HepG2 (cell line): ENCODE data around the gene HOXA1. TPM values are rescaled to one million over a fixed set of nuclear protein-coding genes. Genes with fewer than 3 reads are reported as not detected.

Experiments
- ATAC-seq: fragments of 200-7000 bp; cut with Tn5 transposase; 3 replicates; pipeline ENCODE4 v1.9.1; 2020; ENCODE audit warnings: mild to moderate bottlenecking, moderate library complexity
- BruUV-seq: library from RNA; stranded (reverse); fragments of 400-500 nt; replicated peaks from 2 replicates; lab custom pipeline; 2021; lab: Mats Ljungman, UMichigan
- CTCF ChIA-PET: fragments of 300-600 bp; formaldehyde crosslinking; extraction: SDS; loops from one replicate; lab custom pipeline; 2021; ENCODE audit warnings: low total read pairs, inconsistent platforms, low intra/inter-chr PET ratio; lab: Yijun Ruan, JAX
- POLR2A ChIA-PET: fragments of 350-600 bp; sonication (Branson Sonifier 250); formaldehyde crosslinking; loops from one replicate; lab custom pipeline; 2020; ENCODE audit warnings: antibody characterized with exemption, inconsistent platforms; lab: Yijun Ruan, JAX
- DNase-seq: peaks from one replicate; pipeline ENCODE4 v3.0.0-alpha.2; 2015; ENCODE audit warnings: low spot score
- FAIRE-seq: peaks from 3 replicates; lab custom pipeline; 2011; peaks lifted over from hg19 to GRCh38; lab: Jason Lieb, UNC
- H2AFZ ChIP-seq: one replicate; pipeline ENCODE4 v1.6.1; 2011; ENCODE audit warnings: low read length, inconsistent platforms
- H3K27ac ChIP-seq: fragments of 300-600 bp; 3 replicates; pipeline ENCODE4 v1.8.0; 2011; ENCODE audit warnings: mixed run types, mild to moderate bottlenecking, mixed read lengths, low read length, inconsistent platforms; ENCODE audit not compliant: insufficient read depth; ENCODE audit errors: extremely low read length
- H3K27me3 ChIP-seq, 2 experiments: fragments of 200-600 bp in 1 of 2; 2 replicates in 1 of 2; 3 replicates in 1 of 2; pipeline versions ENCODE4 v1.6.0 to v1.8.0; 2011; ENCODE audit warnings: low read length in 2 of 2, mild to moderate bottlenecking in 2 of 2, moderate library complexity in 2 of 2, inconsistent platforms in 1 of 2; ENCODE audit not compliant: insufficient read depth in 2 of 2, control insufficient read depth in 1 of 2
- H3K36me3 ChIP-seq, 2 experiments: fragments of 200-600 bp in 1 of 2; replicated peaks in 1 of 2; 2 replicates in 1 of 2; 3 replicates in 1 of 2; pipeline versions ENCODE4 v1.5.1 to v1.8.0; 2011; ENCODE audit warnings: low read length in 2 of 2, inconsistent platforms in 1 of 2; ENCODE audit not compliant: insufficient read depth in 2 of 2, control insufficient read depth in 1 of 2
- H3K4me1 ChIP-seq: 2 replicates; pipeline ENCODE4 v1.5.1; 2012; ENCODE audit warnings: low read length, inconsistent platforms; ENCODE audit not compliant: insufficient read depth
- H3K4me2 ChIP-seq: 2 replicates; pipeline ENCODE4 v1.6.0; 2011; ENCODE audit warnings: low read depth, low read length, inconsistent platforms
- H3K4me3 ChIP-seq, 3 experiments: fragments of 200-600 bp in 1 of 3; sonication (generic), shearing (Covaris generic) in 1 of 3; replicated peaks in 1 of 3; 2 replicates each; pipeline ENCODE4 v1.5.1; 2011 to 2016; ENCODE audit warnings: low read length in 3 of 3, inconsistent platforms in 2 of 3, low read depth in 2 of 3, mild to moderate bottlenecking in 2 of 3, control low read depth in 1 of 3, mixed read lengths in 1 of 3; ENCODE audit not compliant: insufficient read depth in 1 of 3
- H3K79me2 ChIP-seq: one replicate; pipeline ENCODE4 v1.6.1; 2011; ENCODE audit warnings: low read length, inconsistent platforms; ENCODE audit not compliant: insufficient read depth
- H3K9ac ChIP-seq: 2 replicates; pipeline ENCODE4 v1.6.0; 2011; ENCODE audit warnings: mild to moderate bottlenecking, low read depth, low read length, inconsistent platforms; ENCODE audit not compliant: insufficient read depth
- H3K9me3 ChIP-seq: 2 replicates; pipeline ENCODE4 v1.5.1; 2012; ENCODE audit warnings: mild to moderate bottlenecking, low read length
- H4K20me1 ChIP-seq: 2 replicates; pipeline ENCODE4 v1.6.0; 2011; ENCODE audit warnings: inconsistent platforms, mild to moderate bottlenecking, low read length, moderate library complexity; ENCODE audit not compliant: insufficient read depth
- ARHGAP35 ChIP-seq: sonication (generic); formaldehyde crosslinking; IDR thresholded peaks from 2 replicates; pipeline ENCODE4 v1.9.0; 2022; ENCODE audit warnings: mild to moderate bottlenecking, inconsistent platforms, moderate library complexity, missing genetic modification reagents, borderline replicate concordance
- ARID5B ChIP-seq: IDR thresholded peaks from 2 replicates; pipeline ENCODE4 v1.4.0; 2020; ENCODE audit warnings: mild to moderate bottlenecking, missing genetic modification reagents
- CBFB ChIP-seq: sonication (generic); formaldehyde crosslinking; IDR thresholded peaks from 2 replicates; pipeline ENCODE4 v1.4.0; 2020; ENCODE audit warnings: missing genetic modification reagents
- CBX2 ChIP-seq, 2 experiments: fragments of 200-600 bp in 1 of 2; sonication (generic); formaldehyde crosslinking in 1 of 2; IDR thresholded peaks; 2 replicates each; pipeline versions ENCODE4 v1.7.0 to v1.8.1; 2018 to 2022; ENCODE audit warnings: low read depth in 2 of 2, low read length in 1 of 2, mild to moderate bottlenecking in 1 of 2, missing genetic modification reagents in 1 of 2
- HDAC1 ChIP-seq: sonication (generic); formaldehyde crosslinking; IDR thresholded peaks from 2 replicates; pipeline ENCODE4 v1.5.1; 2020; ENCODE audit warnings: mild to moderate bottlenecking, missing genetic modification reagents
- HIVEP1 ChIP-seq: sonication (generic); formaldehyde crosslinking; IDR thresholded peaks from 2 replicates; pipeline ENCODE4 v1.4.0; 2020; ENCODE audit warnings: mild to moderate bottlenecking, missing genetic modification reagents
- HOXA3 ChIP-seq: sonication (generic); formaldehyde crosslinking; IDR thresholded peaks from 2 replicates; pipeline ENCODE4 v1.5.0; 2020; ENCODE audit warnings: missing genetic modification reagents
- NR2C2 ChIP-seq: sonication (generic); formaldehyde crosslinking; IDR thresholded peaks from 2 replicates; pipeline ENCODE4 v1.4.0; 2020; ENCODE audit warnings: missing genetic modification reagents, mild to moderate bottlenecking, moderate library complexity, borderline replicate concordance
- SALL1 ChIP-seq: sonication (generic); formaldehyde crosslinking; IDR thresholded peaks from 2 replicates; pipeline ENCODE4 v1.8.0; 2022; ENCODE audit warnings: mild to moderate bottlenecking, missing genetic modification reagents
- SAP130 ChIP-seq: IDR thresholded peaks from 2 replicates; pipeline ENCODE4 v1.6.1; 2016; ENCODE audit warnings: low read depth
- SMAD1 ChIP-seq: sonication (generic); formaldehyde crosslinking; IDR thresholded peaks from 2 replicates; pipeline ENCODE4 v1.4.0; 2020; ENCODE audit warnings: missing genetic modification reagents, low read depth, mild to moderate bottlenecking, borderline replicate concordance
- SMAD3 ChIP-seq: sonication (generic); formaldehyde crosslinking; IDR thresholded peaks from 2 replicates; pipeline ENCODE4 v1.4.0; 2020; ENCODE audit warnings: missing genetic modification reagents
- ZBTB44 ChIP-seq: sonication (generic); formaldehyde crosslinking; IDR thresholded peaks from 2 replicates; pipeline ENCODE4 v1.4.0; 2020; ENCODE audit warnings: missing genetic modification reagents
- ZBTB7B ChIP-seq: sonication (generic); formaldehyde crosslinking; IDR thresholded peaks from 2 replicates; pipeline ENCODE4 v1.4.0; 2020; ENCODE audit warnings: missing genetic modification reagents
- ZNF180 ChIP-seq: sonication (generic); formaldehyde crosslinking; IDR thresholded peaks from 2 replicates; pipeline ENCODE4 v1.4.0; 2020; ENCODE audit warnings: low read depth, missing genetic modification reagents, borderline replicate concordance
- ZNF331 ChIP-seq: sonication (generic); formaldehyde crosslinking; IDR thresholded peaks from 2 replicates; pipeline ENCODE4 v1.4.0; 2020; ENCODE audit warnings: missing genetic modification reagents
- ZNF703 ChIP-seq: sonication (generic); formaldehyde crosslinking; IDR thresholded peaks from 2 replicates; pipeline ENCODE4 v1.5.1; 2020; ENCODE audit warnings: missing genetic modification reagents, mild to moderate bottlenecking, moderate library complexity, borderline replicate concordance
- ZNF720 ChIP-seq: sonication (generic); formaldehyde crosslinking; IDR thresholded peaks from 2 replicates; pipeline ENCODE4 v1.4.0; 2020; ENCODE audit warnings: missing genetic modification reagents
- ZNF879 ChIP-seq: sonication (generic); formaldehyde crosslinking; IDR thresholded peaks from 2 replicates; pipeline ENCODE4 v1.8.1; 2023; ENCODE audit warnings: missing genetic modification reagents
- ZSCAN22 ChIP-seq: sonication (generic); formaldehyde crosslinking; IDR thresholded peaks from 2 replicates; pipeline ENCODE4 v1.4.0; 2020; ENCODE audit warnings: mild to moderate bottlenecking, missing genetic modification reagents
- WGBS: methylation state at CpG from one replicate; pipeline ENCODE4 v1.1.6; 2017; ENCODE audit warnings: low lambda C conversion rate; 5-methylcytosine and 5-hydroxymethylcytosine counted together
- in situ Hi-C: cut with HindIII; loops from 2 replicates; pipeline ENCODE4 v1.10.0; 2017; ENCODE audit warnings: low pct_unique_long_range_greater_than_20kb; ENCODE audit not compliant: extremely low pct_ligation_motif_present
- intact Hi-C: fragments of 100-400 bp; cut with micrococcal nuclease; formaldehyde crosslinking; loops from one replicate; pipeline ENCODE4 v1.10.0; 2022; ENCODE audit not compliant: unreplicated experiment
- polyA plus RNA-seq, 8 experiments: library from polyadenylated mRNA; depleted of rRNA in 3 of 8; stranded (reverse) in 7 of 8; unstranded in 1 of 8; fragments of >200 nt; fragmentation: Illumina TruSeq in 4 of 8; extraction: Trizol in 4 of 8; gene quantifications; 2 replicates each; pipeline versions ENCODE4 v1.2.1 to v1.2.3, GENCODE V29; 2011 to 2016; ENCODE audit warnings: low read depth in 4 of 8, missing spikeins in 1 of 8, mixed read lengths in 1 of 8; ENCODE audit not compliant: insufficient read depth in 1 of 8
- total RNA-seq, 5 experiments: library from RNA; depleted of rRNA; stranded (reverse); fragments of >200 nt; fragmentation: Illumina TruSeq; extraction: Trizol; gene quantifications; 2 replicates each; pipeline ENCODE4 v1.2.3, GENCODE V29; 2016; ENCODE audit warnings: low read depth in 1 of 5

HOXA1 gene
- total and polyA plus RNA-seq, 2 of the 13 experiments (the other 11 are each of a cell fraction or from before 2014, with no cell fraction given) = 0.18 to 0.20 TPM

GRCh38 chr7:27123007-27123476 is 27.2 kb upstream of the HOXA1 start:
- Histone ChIP-seq H3K9ac (peak overlapping the region; percentile 88), H3K4me3 (peak overlapping the region; percentile 82 to 95 (median 87)), H3K4me1 (peaks cover 81% of the 10 kb centered on the region), H3K36me3 (peaks cover 0 to 8% of the 10 kb centered on the region in 2 experiments; a peak in 1 of 5 replicates), H3K27ac (peak overlapping the region; percentile 96), H4K20me1 (peaks cover 7% of the 10 kb centered on the region), H3K27me3 (no peaks in the 10 kb centered on the region; a peak in 1 of 5 replicates), H3K9me3 (no peaks in the 10 kb centered on the region), H3K4me2 (peak overlapping the region; percentile 87), H3K79me2 (peaks cover 51% of the 10 kb centered on the region), H2AFZ (no peak overlapping the region)
- ATAC-seq = peak; percentile 67
- intact Hi-C loops (no loop called here), in situ Hi-C loops (no loop called here)
- ChIA-PET CTCF (no interaction called here), POLR2A (interaction anchor here (1.6 to 5.8 kb wide), 9 partner anchors 9 to 433 kb away, joined by 5 to 118 read pairs (median 10); partner anchors contain the start of genes HOXA1, HOXA4 and SKAP2)
- peak; percentile 44 for DNase-seq
- WGBS = 0% methylated on average over 6 of the region's 14 CpGs
- TSS peak; percentile 85 for BruUV-seq
- FAIRE-seq = peak; percentile 4
- TF ChIP-seq ZNF703 (CRISPR knock-in tag) (no peak), ZNF180 (CRISPR knock-in tag) (no peak), SMAD3 (0 out of 2 replicates have a peak, but pooled peaks have one; percentile 28), HIVEP1 (CRISPR knock-in tag) (0 out of 2 replicates have a peak, but pooled peaks have one; percentile 13), ZBTB7B (CRISPR knock-in tag) (peak; percentile 34; the same call in 1 of the 2 replicates), SALL1 (CRISPR knock-in tag) (peak; percentile 42; the same call in 1 of the 2 replicates), ZNF331 (CRISPR knock-in tag) (peak; percentile 59; the same call in 1 of the 2 replicates), CBFB (0 out of 2 replicates have a peak, but pooled peaks have one; percentile 22), NR2C2 (CRISPR knock-in tag) (0 out of 2 replicates have a peak, but pooled peaks have one; percentile 21), ZSCAN22 (CRISPR knock-in tag) (no peak), ARHGAP35 (no peak), SMAD1 (peak; percentile 1; the same call in 1 of the 2 replicates), HOXA3 (CRISPR knock-in tag) (0 out of 2 replicates have a peak, but pooled peaks have one; percentile 23), ZBTB44 (CRISPR knock-in tag) (no peak), CBX2 (IDR thresholded peaks at IDR 0.05; ENCODE audit: low read depth, low read length) (no peak), CBX2 (CRISPR knock-in tag; IDR thresholded peaks at IDR 0.05; ENCODE audit: low read depth) (no peak), ZNF879 (CRISPR knock-in tag) (0 out of 2 replicates have a peak, but pooled peaks have one; percentile 31), SAP130 (CRISPR knock-in tag) (peak; percentile 46; the same call in 1 of the 2 replicates), ZNF720 (no peak), ARID5B (peak; percentile 65), HDAC1 (0 out of 2 replicates have a peak, but pooled peaks have one; percentile 14)
